Transverse colon (tissue), 4 donors: ENCODE measurements around the gene QRFP. TPM values are rescaled to one million over a fixed set of nuclear protein-coding genes. Genes with fewer than 3 reads are reported as not detected.

ENCODE experiments used
- DNase-seq: peaks from one replicate; pipeline ENCODE4 v3.0.0-alpha.2; 2019
- H3K27ac ChIP-seq, 4 donors: fragments of 200-600 bp; sonication (generic); 2 replicates each; pipeline ENCODE4 v1.5.1; 2016 to 2018; ENCODE audit warnings: inconsistent platforms in 4 of 4
- H3K27me3 ChIP-seq: fragments of 200-600 bp; sonication (generic); 2 replicates; pipeline ENCODE4 v1.5.1; 2017; ENCODE audit warnings: inconsistent platforms
- H3K36me3 ChIP-seq, 4 donors: fragments of 200-600 bp; sonication (generic); 2 replicates each; pipeline ENCODE4 v1.5.1; 2017 to 2019; ENCODE audit warnings: inconsistent platforms in 4 of 4
- H3K4me1 ChIP-seq, 4 donors: fragments of 200-600 bp; sonication (generic); 2 replicates each; pipeline ENCODE4 v1.5.1; 2017 to 2020; ENCODE audit warnings: inconsistent platforms in 4 of 4
- H3K4me3 ChIP-seq, 4 donors: fragments of 200-600 bp; sonication (generic); 1 replicate in 1 of 4; 2 replicates in 3 of 4; pipeline versions ENCODE4 v1.5.1 to v1.6.1; 2017 to 2019; ENCODE audit warnings: inconsistent platforms in 4 of 4
- H3K9me3 ChIP-seq, 2 donors: fragments of 200-600 bp; sonication (generic); 2 replicates each; pipeline ENCODE4 v1.5.1; 2017 to 2019; ENCODE audit warnings: inconsistent platforms in 2 of 2
- CTCF ChIP-seq, 5 experiments: fragments of 200-600 bp in 3 of 5; fragments of 450-650 bp in 2 of 5; sonication (generic) in 3 of 5; IDR thresholded peaks; 1 replicate in 2 of 5; 2 replicates in 3 of 5; pipeline ENCODE4 v1.5.1; 2016 to 2017; ENCODE audit warnings: antibody characterized with exemption in 5 of 5, inconsistent platforms in 3 of 5, mild to moderate bottlenecking in 2 of 5, moderate library complexity in 1 of 5
- EP300 ChIP-seq: sonication (generic); formaldehyde crosslinking; IDR thresholded peaks from one replicate; pipeline ENCODE4 v1.6.1; 2017; ENCODE audit warnings: antibody characterized with exemption, low read depth
- POLR2A ChIP-seq: fragments of 450-650 bp; IDR thresholded peaks from one replicate; pipeline ENCODE4 v1.6.1; 2016; ENCODE audit warnings: antibody characterized with exemption, mild to moderate bottlenecking, moderate library complexity
- POLR2AphosphoS5 ChIP-seq, 3 donors: sonication (generic); formaldehyde crosslinking; IDR thresholded peaks; one replicate each; pipeline ENCODE4 v1.6.1; 2016; ENCODE audit warnings: antibody characterized with exemption in 3 of 3
- WGBS, 2 donors: methylation state at CpG; one replicate each; pipeline ENCODE4 v1.1.5; 2018; ENCODE audit warnings: low coverage in 1 of 2; 5-methylcytosine and 5-hydroxymethylcytosine counted together
- in situ Hi-C, 4 donors: fragments of 200-750 bp; cut with MboI; loops; one replicate each; pipeline versions ENCODE4 v1.15.0 to v1.15.1; 2017; ENCODE audit warnings: low sequenced_read_pairs in 3 of 4, low pct_ligation_motif_present in 1 of 4, low pct_unique_long_range_greater_than_20kb in 1 of 4
- intact Hi-C: fragments of 100-400 bp; cut with DNase I; formaldehyde crosslinking; loops from one replicate; pipeline ENCODE4 v1.15.1; 2023; ENCODE audit warnings: low total_unique reads
- total RNA-seq, 4 donors: library from RNA; depleted of rRNA; stranded (reverse); fragments of >200 nt; gene quantifications; one replicate each; pipeline ENCODE4 v1.1.0, GENCODE V29; 2016

Gene QRFP
- total RNA-seq, 4 donors from 2014 or later = not detected

GRCh38 chr9:130937146-130938076 lies 40.8 kb upstream of the QRFP start:
- in situ Hi-C loops = no loop called here
- Histone ChIP-seq H3K36me3 (no peaks in the 10 kb centered on the region), H3K4me3 (no peak overlapping the region), H3K4me1 (peaks cover 4 to 40% (median 30%) of the 10 kb centered on the region in 4 donors), H3K27me3 (peaks cover 91% of the 10 kb centered on the region), H3K9me3 (no peaks in the 10 kb centered on the region), H3K27ac (peak overlapping the region in 1 of 4 donors; percentile 44)
- DNase-seq = no peak
- 67 to 90% methylated on average over 5 to 23 of the region's 23 CpGs for WGBS, 2 donors
- TF ChIP-seq POLR2AphosphoS5 (IDR thresholded peaks at IDR 0.05) (no peak), EP300 (no peak), POLR2A (no peak), CTCF (IDR thresholded peaks at IDR 0.05) (no peak)
- intact Hi-C loops = no loop called here

- Histone ChIP-seq H3K27ac (peak overlapping the region in 1 of 4 donors; percentile 44), H3K36me3 (no peaks in the 10 kb centered on the region), H3K27me3 (peaks cover 94% of the 10 kb centered on the region), H3K4me1 (peaks cover 4 to 40% (median 30%) of the 10 kb centered on the region in 4 donors), H3K9me3 (no peaks in the 10 kb centered on the region), H3K4me3 (no peak overlapping the region)
- in situ Hi-C loops = no loop called here
- 47% methylated on average over 12 of the region's 12 CpGs; no CpG with 5 or more reads in 1 of the 2 donors for WGBS, 2 donors
- intact Hi-C loops = no loop called here
- peak; percentile 18 for DNase-seq
- TF ChIP-seq POLR2A = no peak
- no peak for TF ChIP-seq CTCF (IDR thresholded peaks at IDR 0.05)
These were observed 39.9 kb upstream of the QRFP start for GRCh38 chr9:130936285-130937117.

- TF ChIP-seq POLR2AphosphoS5 (IDR thresholded peaks at IDR 0.05) (no peak), POLR2A (no peak), CTCF (IDR thresholded peaks at IDR 0.05) (no peak), EP300 (no peak)
- WGBS, 2 donors = 82 to 100% methylated on average over 1 to 12 of the region's 13 CpGs
- in situ Hi-C loops = no loop called here
- Histone ChIP-seq H3K27ac (peak overlapping the region in 1 of 4 donors; percentile 44), H3K36me3 (no peaks in the 10 kb centered on the region), H3K27me3 (peaks cover 95% of the 10 kb centered on the region), H3K9me3 (no peaks in the 10 kb centered on the region), H3K4me1 (peaks cover 4 to 39% (median 27%) of the 10 kb centered on the region in 4 donors), H3K4me3 (no peak overlapping the region)
- intact Hi-C loops = no loop called here
- no peak for DNase-seq
These were observed 39.1 kb upstream of the QRFP start for GRCh38 chr9:130935648-130936271.
